Fibroblast of skin of right biceps (primary cell): ENCODE data around the gene SRC.
A peak's percentile ranks its signal among the peaks of the same experiment; 100 is the strongest.

ENCODE experiments used
- DNase-seq: peaks from one replicate; pipeline ENCODE4 v3.0.0-alpha.2; 2013

The SRC gene

GRCh38 chr20:37397954-37398749 lies 52.2 kb downstream of the SRC start:
- no peak for DNase-seq

- no peak for DNase-seq
Measured at GRCh38 chr20:37398750-37399621, 53.0 kb downstream of the SRC start.

GRCh38 chr20:37401282-37401929 lies 55.5 kb downstream of the SRC start:
- no peak for DNase-seq

- no peak for DNase-seq
Measured at GRCh38 chr20:37401930-37402675, 56.2 kb downstream of the SRC start.

GRCh38 chr20:37403107-37404033 lies 57.4 kb downstream of the SRC start:
- DNase-seq = no peak

GRCh38 chr20:37404461-37404890 lies 58.5 kb downstream of the SRC start:
- no peak for DNase-seq

GRCh38 chr20:37405351-37405897 lies 59.5 kb downstream of the SRC start:
- DNase-seq = no peak

GRCh38 chr20:37406010-37406998 lies 60.4 kb downstream of the SRC start:
- peak; percentile 49 for DNase-seq

GRCh38 chr20:37407019-37407566 lies 61.2 kb downstream of the SRC start:
- no peak for DNase-seq

GRCh38 chr20:37407573-37408002 lies 61.6 kb downstream of the SRC start:
- DNase-seq = no peak

GRCh38 chr20:37408302-37409193 lies 62.6 kb downstream of the SRC start:
- peak; percentile 42 for DNase-seq

GRCh38 chr20:37411408-37412219 lies 65.7 kb downstream of the SRC start:
- DNase-seq = no peak

- no peak for DNase-seq
Measured at GRCh38 chr20:37413023-37413334, 67.0 kb downstream of the SRC start.

- no peak for DNase-seq
Measured at GRCh38 chr20:37413379-37413778, 67.4 kb downstream of the SRC start.

GRCh38 chr20:37414224-37415035 lies 68.5 kb downstream of the SRC start:
- DNase-seq = no peak

- DNase-seq = no peak
Measured at GRCh38 chr20:37415118-37416085, 69.5 kb downstream of the SRC start.
